DLD1 (cell line): ENCODE measurements around the gene THSD4.

Experiments
- in situ Hi-C: cut with HindIII; loops from 2 replicates; pipeline ENCODE4 v1.10.0; 2017; ENCODE audit warnings: low sequenced_read_pairs

THSD4 gene

GRCh38 chr15:71810256-71811035 lies 695.2 kb downstream of the THSD4 start, which contains the start of gene NR2E3:
Gene NR2E3, plus strand, starts transcription at chr15:71810554. Its CDS starts 190 bp downstream, at chr15:71810744.
- in situ Hi-C loops, result no loop called here

DNA sequence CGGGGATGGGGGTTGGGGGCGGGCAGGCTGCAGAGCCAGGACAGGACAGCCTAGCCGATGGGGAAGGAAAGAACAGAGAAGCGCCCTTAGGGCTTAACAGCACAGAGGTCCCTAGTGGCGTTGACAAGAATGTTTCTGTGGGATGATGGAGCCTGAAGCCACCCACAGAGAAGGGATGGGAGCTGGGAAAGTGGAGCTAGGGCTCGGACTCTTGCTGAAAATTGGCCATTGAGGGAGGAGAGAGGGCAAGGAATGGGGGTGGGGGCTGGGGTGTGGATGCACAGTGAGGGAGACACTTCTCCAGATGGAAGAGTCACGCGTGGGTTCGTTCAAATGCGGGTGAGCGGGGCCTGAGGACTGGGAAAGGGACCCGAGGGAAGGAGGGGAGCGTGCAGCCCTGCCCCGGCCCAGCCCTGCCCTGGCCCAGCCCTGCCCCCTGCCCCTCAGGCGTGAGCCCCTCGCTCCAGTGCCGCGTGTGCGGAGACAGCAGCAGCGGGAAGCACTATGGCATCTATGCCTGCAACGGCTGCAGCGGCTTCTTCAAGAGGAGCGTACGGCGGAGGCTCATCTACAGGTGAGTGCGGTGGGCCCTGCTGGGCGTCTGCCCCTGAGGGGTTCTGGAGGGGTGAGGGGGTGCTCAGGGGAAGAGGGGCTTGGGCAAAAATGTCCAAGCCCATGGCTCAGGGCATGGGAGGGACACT lies 695.9 kb downstream of the THSD4 start:
- in situ Hi-C loops, result no loop called here

DNA sequence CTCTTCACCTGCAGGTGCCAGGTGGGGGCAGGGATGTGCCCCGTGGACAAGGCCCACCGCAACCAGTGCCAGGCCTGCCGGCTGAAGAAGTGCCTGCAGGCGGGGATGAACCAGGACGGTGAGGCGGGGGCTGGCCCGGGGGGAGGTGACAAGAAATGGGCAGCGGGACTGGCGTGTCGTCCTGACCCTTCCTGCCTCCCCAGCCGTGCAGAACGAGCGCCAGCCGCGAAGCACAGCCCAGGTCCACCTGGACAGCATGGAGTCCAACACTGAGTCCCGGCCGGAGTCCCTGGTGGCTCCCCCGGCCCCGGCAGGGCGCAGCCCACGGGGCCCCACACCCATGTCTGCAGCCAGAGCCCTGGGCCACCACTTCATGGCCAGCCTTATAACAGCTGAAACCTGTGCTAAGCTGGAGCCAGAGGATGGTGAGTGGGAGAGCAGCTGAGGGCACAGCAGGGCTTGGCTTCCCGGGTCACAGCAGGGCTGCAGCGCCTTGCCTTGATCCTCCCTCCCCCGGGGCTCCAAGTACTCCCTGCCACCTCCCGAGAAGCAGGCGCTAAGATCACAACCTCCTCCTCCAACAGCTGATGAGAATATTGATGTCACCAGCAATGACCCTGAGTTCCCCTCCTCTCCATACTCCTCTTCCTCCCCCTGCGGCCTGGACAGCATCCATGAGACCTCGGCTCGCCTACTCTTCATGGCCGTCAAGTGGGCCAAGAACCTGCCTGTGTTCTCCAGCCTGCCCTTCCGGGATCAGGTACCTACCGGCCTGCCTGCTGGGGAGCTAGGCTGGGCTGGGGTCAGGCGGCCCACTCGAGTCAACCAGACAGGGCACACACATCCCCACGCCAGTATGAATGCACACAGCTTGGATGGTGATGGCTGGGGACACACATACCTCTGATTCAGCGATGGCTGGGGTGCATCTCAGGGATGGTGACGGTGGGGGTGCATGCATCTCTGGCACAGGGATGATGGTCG lies 696.8 kb downstream of the THSD4 start:
- in situ Hi-C loops, result no loop called here

DNA sequence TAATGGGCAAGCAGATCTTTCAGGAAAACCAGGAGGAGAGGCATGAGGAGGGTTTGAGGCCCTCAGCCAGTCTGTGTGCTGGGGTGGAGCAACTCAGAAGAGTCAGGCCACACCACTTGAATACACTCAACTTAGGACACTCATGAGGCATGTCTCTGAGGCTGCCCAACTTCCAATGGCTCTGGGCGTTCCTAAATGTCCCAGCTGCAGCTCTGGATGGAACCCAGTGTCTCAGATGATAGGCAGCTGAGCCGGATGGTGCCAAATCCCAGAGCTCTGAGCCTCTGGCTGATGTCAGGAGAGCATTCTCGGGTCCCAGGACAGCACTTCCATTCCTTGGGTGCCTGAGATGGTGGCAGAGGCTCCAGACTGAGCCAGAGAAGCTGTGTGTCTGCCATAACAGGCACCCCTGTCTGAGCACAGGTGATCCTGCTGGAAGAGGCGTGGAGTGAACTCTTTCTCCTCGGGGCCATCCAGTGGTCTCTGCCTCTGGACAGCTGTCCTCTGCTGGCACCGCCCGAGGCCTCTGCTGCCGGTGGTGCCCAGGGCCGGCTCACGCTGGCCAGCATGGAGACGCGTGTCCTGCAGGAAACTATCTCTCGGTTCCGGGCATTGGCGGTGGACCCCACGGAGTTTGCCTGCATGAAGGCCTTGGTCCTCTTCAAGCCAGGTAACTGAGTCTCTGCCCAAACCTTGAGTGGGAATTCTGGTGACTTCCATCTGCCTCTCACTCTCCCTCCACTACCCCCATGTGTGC lies 697.9 kb downstream of the THSD4 start:
- in situ Hi-C loops, result no loop called here

GRCh38 chr15:71813723-71814470 lies 698.6 kb downstream of the THSD4 start:
- in situ Hi-C loops, result no loop called here

DNA sequence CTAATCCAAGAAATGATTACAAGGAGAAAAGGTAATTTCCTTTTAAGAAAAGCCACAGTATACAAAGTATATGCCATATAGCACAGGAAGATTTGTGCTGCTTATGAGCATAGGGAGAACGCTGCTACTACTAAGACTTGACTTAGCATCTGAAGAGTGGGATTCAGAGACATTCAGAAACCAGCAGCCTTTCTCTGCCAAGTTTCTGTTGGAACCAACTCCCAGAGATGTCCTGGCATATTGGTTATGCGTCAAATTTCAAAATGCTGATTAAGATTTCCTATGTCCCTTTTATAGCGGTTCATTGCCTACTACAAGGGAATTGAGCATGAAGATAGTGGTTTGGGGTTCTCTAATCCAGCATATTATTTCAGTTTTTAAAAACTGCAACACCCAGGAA lies 700.0 kb downstream of the THSD4 start:
- in situ Hi-C loops, result no loop called here

DNA sequence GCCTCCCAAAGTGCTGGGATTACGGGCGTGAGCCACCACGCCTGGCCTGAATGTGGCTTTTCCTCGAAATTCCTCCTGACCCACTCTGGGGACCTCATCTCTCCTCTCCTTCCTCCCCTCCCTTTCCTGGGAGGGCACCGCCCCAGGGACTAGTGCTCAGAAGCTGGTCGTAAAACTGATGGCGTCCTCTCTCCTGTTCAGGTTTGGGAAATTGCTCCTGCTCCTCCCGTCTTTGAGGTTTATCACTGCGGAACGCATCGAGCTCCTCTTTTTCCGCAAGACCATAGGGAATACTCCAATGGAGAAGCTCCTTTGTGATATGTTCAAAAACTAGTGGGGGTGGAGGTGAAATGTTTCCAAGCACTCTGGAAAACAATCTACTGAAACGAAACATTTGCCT lies 702.1 kb downstream of the THSD4 start:
- in situ Hi-C loops, result no loop called here

GRCh38 chr15:71820127-71820526 lies 704.9 kb downstream of the THSD4 start:
- in situ Hi-C loops, result no loop called here

DNA sequence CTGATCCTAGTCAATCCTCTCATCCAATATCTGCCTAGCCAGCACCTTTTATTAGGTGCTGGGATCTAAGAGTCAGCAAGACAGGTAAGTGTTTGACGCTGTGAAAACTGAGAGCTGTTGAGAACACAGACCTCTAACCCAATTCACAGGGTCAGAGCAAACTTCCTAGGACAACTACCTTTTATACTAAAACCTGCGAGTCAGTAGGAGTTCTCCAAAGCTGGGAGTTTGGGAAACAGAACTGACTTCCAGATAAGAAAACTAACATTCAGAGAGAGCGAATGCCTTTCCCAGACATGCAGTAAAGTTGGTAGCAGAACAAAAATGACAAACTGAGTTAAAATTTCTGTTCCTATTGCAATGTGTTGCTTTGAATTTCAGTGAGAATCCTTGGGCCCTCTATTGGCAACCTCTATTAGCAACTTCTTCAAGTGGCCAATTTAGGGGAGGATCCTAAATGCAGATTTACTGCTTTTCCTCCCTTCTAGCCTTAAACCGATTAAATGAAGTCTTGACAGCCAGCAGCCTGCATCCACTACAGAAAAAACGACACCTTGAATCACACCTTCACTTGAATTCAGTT lies 706.4 kb downstream of the THSD4 start:
- in situ Hi-C loops, result no loop called here

GRCh38 chr15:71822890-71823630 lies 707.8 kb downstream of the THSD4 start:
- in situ Hi-C loops, result no loop called here

DNA sequence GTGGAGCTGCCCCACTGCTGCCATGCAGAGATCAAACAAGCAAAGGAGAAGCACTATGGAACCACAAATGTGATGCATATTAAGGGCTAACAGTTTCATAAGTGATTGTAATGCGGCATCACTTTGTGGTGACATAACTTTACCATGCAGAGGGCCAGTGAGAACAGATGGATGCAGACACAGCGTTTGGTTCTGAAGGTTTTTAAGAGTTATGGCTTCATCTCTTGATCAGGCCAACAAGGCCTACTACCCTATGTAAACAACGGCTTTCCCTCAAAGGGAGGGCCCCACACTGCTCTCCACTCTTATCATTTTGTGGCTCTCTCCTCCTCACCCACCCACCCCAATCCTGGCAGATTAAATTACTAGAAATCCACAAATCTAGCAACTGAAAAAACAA lies 708.5 kb downstream of the THSD4 start:
- in situ Hi-C loops, result no loop called here

DNA sequence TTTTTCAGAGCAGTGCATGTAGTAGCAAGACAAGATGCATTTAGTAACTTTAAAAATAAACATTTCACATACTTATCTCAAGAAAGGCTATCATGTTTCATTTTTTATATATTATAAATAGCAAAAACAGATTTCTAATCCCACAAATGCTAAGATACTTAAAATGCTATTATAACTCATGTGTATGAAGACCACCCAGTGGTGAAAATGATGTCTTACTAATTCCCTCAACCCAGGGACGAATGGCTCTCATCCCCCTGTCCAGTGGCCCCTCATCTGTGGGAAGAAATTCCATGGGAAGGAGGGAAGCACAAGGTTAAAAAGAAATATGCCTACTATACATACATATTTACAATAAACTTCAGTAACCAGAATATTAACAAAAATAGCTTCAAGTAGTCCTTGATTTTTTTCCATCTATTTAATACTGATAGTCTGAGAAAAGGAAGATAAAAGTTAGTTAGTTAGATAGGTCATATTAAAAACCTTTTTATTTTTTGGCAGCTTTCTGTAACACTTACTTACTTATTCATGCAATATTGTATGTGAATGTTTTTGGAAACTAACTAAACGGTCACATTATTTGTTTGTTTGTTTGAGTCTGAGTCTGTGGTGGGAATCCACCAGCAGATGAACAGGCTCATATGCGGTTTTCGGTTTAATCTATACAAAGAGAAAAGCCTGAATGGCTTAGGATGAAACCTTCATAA lies 709.9 kb downstream of the THSD4 start:
- in situ Hi-C loops, result no loop called here

GRCh38 chr15:71826196-71826595 lies 710.9 kb downstream of the THSD4 start:
- in situ Hi-C loops, result no loop called here

- in situ Hi-C loops, result no loop called here
Measured at GRCh38 chr15:71830981-71831380, 715.7 kb downstream of the THSD4 start.
